A172 (cell line): ENCODE results near the gene SNX4. TPM values are rescaled to one million over a fixed set of nuclear protein-coding genes. Genes with fewer than 3 reads are reported as not detected.
"Not testable (repeated sequence)": the region's sequence is repeated elsewhere in the genome, so short reads cannot be mapped to it uniquely, and the experiment has no call there.

ENCODE experiments used
- DNase-seq: peaks from one replicate; pipeline ENCODE4 v3.0.0-alpha.2; 2015; ENCODE audit warnings: low spot score
- total RNA-seq: library from RNA; depleted of rRNA; stranded (reverse); fragments of >200 nt; shearing (Covaris generic); gene quantifications from 2 replicates; pipeline ENCODE4 v1.2.3, GENCODE V29; 2014; rRNA removed

SNX4 gene
- total RNA-seq: 76.8 and 87.3 TPM in 2 replicates

- DNase-seq: peak; percentile 95
These were observed at the start of gene SNX4 for GRCh38 chr3:125519678-125520562. TSS of gene SNX4 (minus strand) at chr3:125520202. CDS start at chr3:125520172, 30 bp downstream.

- no peak for DNase-seq
These were observed 36.3 kb upstream of the SNX4 start for GRCh38 chr3:125556314-125556713.

- no peak for DNase-seq
These were observed 32.4 kb upstream of the SNX4 start for GRCh38 chr3:125552401-125552800.

GRCh38 chr3:125528920-125529319 lies 8.9 kb upstream of the SNX4 start:
- no peak for DNase-seq

GRCh38 chr3:125525153-125525552 lies 5.2 kb upstream of the SNX4 start:
- no peak for DNase-seq

- not testable (repeated sequence) for DNase-seq
These were observed 539 bp upstream of the SNX4 start for GRCh38 chr3:125520563-125520919.

GRCh38 chr3:125515421-125515820 lies 4.6 kb downstream of the SNX4 start:
- no peak for DNase-seq

- DNase-seq: no peak
These were observed 6.4 kb downstream of the SNX4 start for GRCh38 chr3:125513490-125514115.

GRCh38 chr3:125512135-125512920 lies 7.7 kb downstream of the SNX4 start:
- DNase-seq: peak; percentile 56

- no peak for DNase-seq
These were observed 8.4 kb downstream of the SNX4 start for GRCh38 chr3:125511420-125512118.

GRCh38 chr3:125507128-125507527 lies 12.9 kb downstream of the SNX4 start:
- DNase-seq: no peak

- no peak for DNase-seq
These were observed 21.4 kb downstream of the SNX4 start for GRCh38 chr3:125498630-125499029.

- no peak for DNase-seq
These were observed 23.3 kb downstream of the SNX4 start for GRCh38 chr3:125496701-125497100.

- no peak for DNase-seq
These were observed 37.6 kb downstream of the SNX4 start for GRCh38 chr3:125482406-125482805.

- DNase-seq: no peak
These were observed 38.2 kb downstream of the SNX4 start for GRCh38 chr3:125481786-125482185.

- DNase-seq: not testable (repeated sequence)
These were observed 38.6 kb downstream of the SNX4 start for GRCh38 chr3:125481375-125481759.

- DNase-seq: no peak
These were observed 39.2 kb downstream of the SNX4 start for GRCh38 chr3:125480656-125481374.

- DNase-seq: peak; percentile 40
These were observed 40.9 kb downstream of the SNX4 start for GRCh38 chr3:125479091-125479490.

- no peak for DNase-seq
These were observed 41.7 kb downstream of the SNX4 start for GRCh38 chr3:125478326-125478725.

GRCh38 chr3:125477701-125478100 lies 42.3 kb downstream of the SNX4 start:
- no peak for DNase-seq

GRCh38 chr3:125470671-125471070 lies 49.3 kb downstream of the SNX4 start:
- DNase-seq: no peak
